HG02623 (cell line): ENCODE results near the gene HOXA11.

Source experiments
- ATAC-seq: cut with Tn5 transposase; IDR thresholded peaks from one replicate; pipeline ENCODE4 v1.9.1; 2021; ENCODE audit warnings: moderate library complexity; ENCODE audit not compliant: unreplicated experiment

The HOXA11 gene

DNA sequence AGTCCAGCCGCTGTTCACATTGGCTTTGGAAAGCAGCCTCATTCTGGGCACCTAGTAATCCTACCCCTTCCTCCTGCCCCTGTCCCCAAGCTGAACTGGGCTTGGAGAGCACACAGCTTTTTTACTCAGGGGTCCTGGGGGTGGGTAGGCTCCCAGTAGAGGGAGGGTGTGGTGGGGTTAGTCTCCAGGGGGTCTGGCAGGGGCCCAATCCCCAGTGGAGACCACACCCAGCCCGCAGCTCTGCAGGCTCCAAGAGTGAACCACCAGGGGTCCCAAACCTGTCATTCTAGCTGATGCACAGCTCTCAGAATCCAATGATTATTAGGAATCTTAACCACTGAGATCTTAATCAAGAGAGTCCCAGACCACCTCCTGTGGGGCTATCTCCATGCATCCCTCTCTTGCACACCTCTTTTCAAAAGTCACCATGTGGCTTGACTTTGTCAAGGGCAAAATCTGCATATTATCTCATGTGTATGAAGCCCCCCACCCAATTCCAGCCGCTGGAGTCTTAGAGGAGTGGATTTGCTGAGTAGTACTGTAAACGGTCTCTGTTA, 2.7 kb downstream of the HOXA11 start:
- no peak for ATAC-seq

DNA sequence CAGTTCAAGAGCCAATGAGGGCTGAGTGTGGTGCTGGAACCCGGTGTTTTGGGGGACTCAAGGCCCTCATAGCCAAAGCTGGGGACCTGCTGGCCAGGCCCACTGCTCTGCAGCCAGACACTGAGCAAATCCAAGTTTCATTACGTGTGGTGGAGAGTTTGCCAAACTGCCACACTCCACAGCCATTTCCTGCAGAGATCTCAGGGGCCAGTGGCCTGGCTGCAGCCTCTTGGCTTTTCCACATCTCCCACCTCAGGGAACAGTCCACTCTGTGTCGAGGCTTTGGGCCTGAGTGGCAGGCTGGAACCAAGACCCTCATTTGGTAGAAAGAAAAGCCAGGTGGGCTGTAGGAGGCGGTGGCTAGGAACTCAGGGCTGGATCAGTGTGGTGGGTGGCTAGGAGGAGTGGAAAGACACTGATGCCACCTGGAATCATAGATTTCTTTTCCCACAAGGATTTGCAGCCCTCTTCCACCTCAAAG, 3.2 kb downstream of the HOXA11 start:
- ATAC-seq: no peak

DNA sequence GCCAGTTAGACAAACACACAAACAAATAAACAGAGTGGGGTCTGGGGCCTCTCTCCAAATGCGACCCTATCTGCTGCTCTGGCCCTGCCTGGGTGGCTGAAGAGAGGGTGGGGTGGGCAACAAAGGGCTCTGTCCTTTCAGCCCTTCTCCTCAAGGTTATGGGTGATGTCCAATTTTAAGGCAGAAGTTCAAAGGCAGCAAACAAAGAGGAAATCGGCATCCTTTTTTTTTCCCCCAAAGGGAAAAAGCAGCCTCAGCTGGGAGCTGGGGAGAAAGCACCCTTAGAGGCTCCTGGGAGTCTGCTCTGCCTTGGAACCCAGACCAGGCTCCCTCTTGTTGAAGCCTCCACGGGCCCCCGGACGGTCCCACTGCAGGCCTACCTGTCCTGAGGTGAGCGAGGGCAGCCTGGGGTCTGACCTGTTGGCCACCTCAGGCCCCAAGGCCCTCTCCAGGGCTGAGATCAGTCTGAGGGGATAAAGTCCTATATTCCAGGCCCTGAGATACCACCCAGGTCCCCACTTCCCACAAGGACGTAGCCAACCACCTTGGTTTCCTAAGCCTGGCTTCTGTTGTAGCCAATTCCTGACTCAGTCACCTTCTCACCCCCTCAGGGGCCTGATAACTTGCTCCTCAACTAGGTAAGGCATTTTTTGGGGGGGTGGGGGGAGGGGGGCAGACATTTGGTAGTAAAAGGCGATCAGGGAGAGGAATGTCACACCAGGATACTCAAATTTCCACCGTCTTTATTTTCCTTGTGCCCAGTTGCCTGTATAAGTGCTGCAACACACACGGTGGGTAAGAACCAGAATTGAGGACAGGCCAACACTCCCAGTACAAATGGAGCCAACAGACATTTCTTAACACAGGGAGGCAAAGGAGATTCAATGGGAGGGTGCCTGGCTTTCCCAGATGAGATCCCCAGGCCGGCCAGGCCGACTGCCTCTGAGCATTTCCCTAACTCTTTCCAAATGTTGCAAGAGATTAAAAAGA, 4.3 kb downstream of the HOXA11 start:
- ATAC-seq: no peak

DNA sequence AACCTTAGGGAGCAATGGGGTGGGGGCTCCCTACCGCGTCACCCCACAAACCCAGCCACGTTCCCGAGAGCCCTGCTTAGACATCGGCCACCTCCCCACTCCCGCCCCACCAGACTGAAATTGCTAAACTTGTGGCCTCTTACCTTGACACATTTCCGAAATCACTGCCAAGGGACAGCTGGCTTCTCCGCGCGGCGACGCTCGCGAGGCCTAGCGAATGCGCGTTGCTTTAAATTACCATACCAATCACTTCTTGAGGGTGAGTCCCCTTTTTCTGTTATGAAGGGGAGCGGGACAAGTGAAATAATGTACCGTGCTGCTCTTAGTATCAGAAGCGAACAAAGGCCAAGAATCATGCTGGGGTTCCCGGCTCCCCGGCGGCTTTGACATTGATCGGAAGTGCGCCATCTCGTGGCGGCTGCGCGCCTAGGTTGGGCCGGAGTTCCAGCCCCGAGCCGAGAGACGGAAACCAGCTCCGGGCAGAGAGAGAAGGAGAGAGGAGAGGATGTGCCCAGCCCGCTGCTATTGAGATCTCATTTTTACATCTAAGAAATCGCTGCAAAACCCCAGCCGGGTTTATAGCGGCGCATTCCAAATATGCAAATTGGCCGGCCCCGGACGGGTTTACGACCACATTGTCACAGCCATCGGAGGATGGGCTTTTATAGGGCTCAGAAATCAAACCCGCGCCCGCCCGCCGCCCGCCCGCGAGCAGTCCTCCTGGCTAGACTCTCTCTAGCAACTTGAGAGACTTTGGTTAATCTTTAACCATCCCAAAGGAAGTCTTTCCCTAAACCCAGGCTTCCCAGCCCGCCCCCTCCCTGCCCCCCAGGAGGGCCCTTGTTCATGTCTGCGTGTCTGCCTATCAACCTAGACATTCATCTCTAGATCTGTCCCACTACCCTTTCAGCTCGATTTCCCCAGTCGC, 5.3 kb downstream of the HOXA11 start:
- ATAC-seq: no peak

DNA sequence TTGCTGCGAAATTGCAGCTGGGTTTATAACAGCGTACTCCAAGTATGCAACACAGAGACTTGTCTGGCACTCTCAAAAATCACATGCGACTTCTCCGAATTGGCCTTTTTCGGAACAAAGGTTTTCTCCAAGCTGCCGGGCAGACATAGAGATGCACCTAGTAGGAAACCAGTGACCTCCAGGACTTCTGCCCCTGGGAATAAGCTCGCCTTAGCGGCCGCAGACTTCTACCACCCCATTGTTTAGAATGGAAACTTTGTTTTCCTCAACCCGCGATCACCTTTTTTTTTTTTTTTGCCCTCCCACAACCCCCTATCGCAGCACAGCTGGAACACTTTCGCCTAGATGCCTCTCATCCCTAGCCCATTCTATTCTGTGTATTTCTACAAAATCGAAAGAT, 6.0 kb downstream of the HOXA11 start:
- ATAC-seq: no peak

DNA sequence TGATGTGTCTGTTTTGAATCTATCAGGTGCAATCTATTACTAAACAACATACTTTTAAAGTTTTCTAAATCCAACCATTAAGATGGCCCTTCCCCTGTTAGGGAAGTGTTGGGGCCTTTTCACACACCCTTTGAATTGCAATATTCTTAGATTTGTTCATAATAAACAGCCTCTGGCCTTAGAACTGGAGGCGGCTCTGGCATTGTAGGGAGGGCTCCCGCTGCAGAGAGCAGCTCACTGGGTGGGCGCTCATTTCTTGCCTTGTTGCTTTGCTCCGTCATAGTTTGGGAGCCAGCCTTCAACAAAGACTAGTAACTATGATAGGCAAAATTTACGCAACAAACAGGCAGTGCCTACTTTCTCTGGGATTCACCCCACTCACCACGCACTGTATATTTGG, 6.7 kb downstream of the HOXA11 start:
- no peak for ATAC-seq

DNA sequence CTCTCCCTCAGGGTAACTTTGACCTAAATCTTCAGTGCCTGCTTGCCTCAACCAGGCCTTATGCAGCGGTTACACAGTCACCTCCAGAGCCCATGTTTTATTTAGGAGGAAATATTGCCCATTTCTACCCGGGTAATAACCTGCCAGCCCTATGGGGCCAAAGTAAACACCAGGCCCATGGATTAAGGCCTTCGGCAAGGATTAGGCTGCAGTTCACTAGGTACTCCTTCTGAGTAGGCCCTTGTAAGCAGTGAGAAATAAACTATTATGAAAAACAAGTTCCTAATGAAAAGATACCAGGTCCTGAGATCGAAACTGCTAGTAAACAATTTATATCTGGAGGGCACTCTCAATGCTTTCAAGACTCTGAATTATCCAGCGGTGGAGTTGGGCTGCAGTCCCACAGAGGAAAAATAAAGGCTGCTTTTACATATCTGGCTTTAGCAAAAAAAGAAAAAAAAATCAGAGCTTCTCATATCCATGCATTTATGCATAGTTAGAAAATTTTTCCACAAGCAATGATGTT, 7.2 kb downstream of the HOXA11 start:
- no peak for ATAC-seq

DNA sequence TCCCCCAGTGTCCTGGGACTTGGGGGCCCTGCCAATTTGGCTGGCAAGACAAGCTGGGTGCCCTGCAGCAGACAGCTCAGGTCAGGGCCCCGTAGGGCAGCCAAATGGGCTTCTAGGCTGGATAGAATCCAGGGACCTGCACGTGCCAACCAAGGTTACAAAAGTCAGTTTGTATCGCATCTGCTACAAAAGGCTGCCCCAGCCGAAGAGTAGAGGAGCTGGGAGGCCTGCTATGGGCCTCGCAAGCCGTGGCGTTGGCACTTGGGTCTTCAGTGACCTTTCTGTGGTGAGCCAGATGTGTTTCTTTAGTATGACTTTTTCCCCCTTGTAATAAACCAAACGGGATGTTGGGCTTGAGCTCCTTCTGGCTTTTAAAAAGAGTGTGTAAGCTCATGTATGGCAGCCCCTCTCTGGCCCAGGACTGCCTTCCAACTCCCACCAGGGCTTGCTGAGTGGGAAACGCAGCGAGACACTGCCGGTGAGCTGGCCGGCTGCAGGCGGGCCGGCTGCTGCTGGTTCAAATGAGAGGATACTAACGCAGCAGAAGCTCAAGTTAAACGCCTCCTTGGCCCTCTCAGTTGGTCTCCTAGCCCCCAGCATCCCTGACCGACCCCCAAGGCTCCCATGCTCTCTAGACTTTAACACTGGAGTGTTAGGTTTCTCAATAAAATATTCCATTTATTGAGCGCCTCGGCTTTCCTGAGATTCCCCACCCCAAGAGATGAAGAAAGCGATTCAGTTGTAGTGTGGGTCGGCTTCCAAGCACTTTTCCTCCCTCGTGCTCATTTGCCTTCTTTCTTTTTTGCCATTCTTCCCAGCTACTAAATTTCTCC, 7.9 kb downstream of the HOXA11 start:
- ATAC-seq: no peak

DNA sequence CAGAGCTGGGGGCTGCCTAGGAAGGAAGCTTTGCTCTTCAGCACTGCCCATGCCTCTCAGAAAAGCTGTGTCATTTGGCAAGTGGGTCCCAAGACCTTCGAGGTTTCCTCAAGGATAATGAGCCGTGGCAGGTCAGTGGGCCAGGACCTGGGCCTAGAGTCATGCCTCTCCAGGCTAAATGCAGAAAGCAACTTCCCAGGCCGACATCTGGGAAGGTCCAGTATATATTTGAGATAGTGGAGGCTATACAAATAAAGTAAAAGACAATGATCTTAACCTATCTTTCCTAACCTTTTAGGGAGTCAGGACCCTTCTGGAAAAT, 8.5 kb downstream of the HOXA11 start:
- ATAC-seq: no peak

DNA sequence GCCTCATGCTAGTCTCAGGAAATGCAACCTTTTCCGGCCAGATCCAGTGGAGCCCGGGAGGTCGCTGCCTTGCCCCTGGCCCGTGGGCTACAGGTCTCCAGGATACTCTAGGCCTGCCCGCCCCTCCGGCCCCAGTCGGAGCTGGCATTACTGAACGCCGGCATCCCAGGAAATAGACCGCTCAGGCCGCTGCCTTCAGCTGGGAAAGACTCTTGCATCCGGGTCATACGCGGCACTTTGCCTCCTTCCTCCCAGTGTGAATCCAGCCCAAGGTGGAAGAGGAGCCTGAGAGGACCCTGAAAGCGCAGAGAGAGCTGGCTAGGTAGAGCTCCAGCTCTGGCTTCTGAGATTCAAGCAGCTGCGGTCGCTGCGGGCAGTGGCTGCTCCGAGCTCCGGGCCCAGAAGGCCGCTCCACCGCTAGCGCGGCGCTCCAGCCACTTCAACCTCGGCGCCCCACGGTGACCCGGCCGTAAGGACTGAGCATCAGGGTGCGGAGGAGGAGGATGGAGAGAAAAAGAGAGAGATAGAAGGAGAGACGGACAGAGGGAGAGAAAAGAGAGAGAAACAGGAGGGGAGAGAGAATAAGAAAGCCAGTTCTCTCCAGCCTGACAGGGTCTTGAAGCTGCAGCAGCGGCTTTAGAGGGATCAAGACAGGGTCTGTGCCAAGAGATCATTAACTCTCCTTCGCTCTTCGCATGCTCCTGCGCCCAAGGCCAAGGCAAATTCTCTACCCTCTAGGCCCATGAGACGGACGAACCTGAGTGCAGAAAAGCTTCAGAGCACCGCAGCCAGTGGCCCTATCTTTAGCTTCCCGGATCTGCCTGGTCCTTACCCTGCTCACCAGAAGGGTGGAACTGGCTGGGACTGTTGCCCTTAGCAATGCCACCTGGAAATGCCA, 9.2 kb downstream of the HOXA11 start:
- ATAC-seq: no peak

DNA sequence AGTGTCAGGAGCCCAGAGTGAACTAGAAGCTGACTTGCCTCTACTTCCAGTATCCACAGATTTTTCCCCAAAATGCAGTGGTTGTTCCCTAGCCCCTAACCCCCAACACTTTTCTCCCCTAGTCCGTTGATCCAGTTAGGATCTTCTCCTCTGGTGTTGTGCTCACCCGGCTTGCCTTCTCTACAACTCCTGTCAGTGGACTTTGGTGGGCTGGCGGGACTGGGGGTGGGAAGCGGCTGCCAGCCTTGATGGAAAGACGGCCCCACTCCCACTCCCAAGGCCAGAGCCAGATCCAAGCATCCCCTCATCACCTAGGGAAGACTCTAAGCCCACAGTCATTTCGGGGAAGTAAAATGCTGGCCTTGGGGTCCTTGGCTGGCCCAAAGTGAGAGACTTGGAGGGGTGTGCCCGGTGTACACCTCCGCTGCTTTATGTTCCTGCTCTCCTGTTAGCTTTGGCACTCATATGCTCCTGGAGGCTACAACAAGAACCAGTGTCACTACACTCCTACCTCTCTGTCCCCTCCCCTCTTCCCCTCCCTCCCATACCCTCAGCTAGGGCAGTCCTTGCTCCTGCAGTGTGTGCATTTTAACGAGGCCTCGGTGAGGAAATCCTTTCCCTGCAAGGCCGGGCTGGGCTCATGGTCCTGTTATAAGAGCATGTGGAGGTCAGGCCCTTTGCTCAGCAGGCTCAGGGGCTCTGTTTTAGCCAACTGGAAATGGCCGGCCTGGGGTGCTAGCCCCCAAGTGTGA, 10.0 kb downstream of the HOXA11 start:
- ATAC-seq: no peak

DNA sequence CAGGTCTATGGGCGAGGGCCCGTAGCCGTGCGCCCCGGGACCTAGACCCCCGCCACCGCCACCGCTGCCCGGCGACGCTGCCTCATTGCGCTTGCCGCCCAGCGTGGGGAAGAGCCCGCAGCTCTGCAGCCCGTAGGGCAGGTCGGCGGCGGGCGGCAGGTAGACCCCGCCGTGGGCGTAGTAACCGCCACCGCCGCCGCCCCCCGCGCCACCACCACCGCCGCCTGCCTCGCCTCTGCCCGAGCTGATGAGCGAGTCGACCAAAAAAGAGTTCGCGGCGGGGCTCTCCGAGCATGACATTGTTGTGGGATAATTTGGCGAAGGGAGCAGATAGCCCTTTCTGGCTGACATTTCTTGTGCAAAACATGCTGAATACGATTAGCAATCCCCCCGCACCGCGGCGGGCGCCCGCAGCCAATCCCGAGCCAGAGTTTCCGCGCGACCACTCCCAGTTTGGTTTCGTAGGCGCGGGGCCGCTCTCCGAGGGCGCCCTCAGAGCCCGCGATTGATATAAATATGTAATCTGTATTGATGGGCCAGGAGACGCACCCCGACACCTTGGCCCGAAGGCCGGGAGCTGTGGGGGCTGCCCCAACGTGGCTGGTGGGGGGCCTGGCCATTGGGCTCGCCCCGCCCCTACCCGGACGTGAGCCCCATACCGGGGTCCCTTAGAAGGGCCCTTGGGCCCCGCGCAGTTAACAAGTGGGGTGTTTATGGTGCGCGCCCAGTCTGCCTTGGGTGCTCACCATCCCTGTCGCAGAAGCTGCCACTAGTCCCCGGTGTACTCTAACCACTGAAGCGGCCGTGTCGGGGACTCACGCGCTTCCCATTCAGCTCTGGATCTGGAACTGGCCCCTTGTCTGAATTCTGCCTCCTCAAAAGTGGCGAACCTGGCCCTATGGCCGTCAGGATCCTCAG, 10.8 kb downstream of the HOXA11 start, which contains the start of gene HOXA10:
Gene HOXA10 (minus strand): TSS at position 365 of the 918 bp plus-strand sequence. CDS start 14 bp downstream, at position 351.
- ATAC-seq: no peak

DNA sequence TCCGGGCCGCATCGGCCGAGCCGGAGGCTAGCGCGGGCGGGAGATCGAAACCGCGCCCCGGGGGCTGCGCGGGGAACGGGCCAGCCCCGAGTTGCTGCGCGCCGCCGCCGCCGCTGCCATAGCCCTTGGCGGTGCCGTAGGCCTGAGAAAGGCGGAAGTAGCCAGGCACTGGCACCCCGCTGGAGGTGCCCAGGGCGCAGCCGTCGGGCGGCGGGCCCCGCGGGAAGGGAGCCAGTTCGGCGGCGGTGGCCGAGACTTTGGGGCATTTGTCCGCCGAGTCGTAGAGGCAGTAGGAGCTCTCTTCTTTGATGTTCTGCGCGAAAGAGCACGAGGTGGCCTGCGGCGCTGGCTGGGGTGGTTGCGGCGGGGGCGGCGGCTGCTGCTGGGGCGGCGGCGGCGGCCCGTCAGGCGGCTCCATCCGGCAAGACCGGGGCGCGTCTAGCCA, 11.5 kb downstream of the HOXA11 start:
- ATAC-seq: no peak

DNA sequence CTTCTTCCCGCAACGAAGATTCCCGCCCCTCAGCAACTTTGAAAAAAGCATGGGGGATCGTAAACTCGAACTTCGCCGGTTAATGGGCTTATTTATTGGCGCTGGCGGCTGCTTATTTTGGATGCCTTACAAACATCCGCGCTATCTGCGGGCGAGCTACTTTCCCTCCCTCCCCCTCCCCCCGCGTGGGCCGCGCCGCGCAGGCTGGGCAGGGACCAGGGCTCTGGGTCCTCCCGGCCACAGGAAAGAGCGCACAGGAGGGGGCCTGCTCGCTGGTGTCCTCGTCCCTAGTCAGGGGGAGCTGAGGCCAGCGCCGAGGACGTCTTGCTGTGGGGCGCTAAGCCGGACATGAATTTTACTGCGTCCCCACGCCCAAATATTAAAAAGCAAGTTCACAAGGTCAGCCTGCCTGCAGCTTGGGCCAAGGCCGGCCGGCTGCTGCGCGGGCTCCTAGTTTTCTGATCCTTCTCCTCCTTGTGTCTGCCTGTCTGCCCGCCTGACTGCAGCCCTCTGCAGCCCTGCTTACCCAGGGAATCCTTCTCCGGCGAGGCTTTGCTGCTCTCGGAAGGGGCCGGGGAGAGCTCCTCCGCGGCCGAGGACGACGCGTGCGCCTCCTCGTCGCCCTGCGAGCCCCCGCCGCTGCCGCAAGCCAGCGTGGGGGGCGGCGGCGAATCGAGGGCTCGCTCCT, 12.1 kb downstream of the HOXA11 start:
- no peak for ATAC-seq

DNA sequence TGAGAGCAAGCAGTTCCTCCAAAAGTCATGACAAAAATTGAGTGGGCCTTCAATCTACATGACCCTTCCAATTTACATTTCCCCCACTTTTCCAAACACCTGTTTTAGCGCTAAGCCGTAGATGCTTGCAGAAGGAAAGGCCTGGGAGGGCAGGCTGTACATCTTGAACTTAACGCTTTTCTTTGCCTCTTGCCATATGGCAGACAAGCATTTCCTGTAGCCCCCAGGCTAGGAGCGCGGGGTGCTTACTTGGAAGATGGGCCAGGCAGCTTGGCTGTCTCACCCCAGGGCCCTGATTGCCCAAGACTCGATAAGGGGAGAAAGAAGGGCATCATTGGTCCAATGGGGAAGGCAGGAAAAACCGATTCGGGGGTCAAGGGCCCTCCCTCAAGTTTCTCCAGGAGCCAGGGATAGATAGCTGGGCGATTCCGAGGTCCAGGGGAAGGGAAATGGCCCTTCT, 12.7 kb downstream of the HOXA11 start:
- no peak for ATAC-seq

DNA sequence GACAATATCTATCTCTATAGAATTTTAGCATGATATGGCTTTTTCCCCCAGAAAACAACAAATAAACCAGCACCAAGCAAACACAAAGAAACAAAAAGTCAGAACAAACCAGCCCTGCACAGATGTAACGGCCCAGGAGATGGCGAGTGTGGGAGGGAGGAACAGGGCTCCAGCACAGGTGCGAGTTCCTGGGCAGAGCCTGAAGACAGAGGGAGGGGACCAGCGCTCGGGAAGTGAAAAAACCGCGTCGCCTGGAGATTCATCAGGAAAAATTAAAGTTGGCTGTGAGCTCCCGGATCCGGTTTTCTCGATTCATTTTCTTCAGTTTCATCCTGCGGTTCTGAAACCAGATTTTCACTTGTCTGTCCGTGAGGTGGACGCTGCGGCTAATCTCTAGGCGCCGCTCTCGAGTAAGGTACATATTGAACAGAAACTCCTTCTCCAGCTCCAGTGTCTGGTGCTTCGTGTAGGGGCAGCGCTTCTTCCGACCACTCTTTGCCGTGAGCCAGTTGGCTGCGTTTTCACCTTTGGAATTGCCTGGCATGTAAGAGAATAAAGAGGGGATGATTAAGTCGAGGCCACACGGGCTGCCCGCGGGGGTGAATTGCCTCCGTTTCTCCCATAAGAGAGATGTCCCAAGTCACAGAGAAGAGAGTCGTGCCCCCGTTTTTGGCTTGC, 13.3 kb downstream of the HOXA11 start:
- no peak for ATAC-seq
